PC-9 (cell line): Measurements from ENCODE around the gene ABCF3.

Experiments
- CTCF ChIP-seq: fragments of 200-600 bp; sonication (generic); conservative IDR thresholded peaks from 2 replicates; pipeline ENCODE4 v1.6.1; 2017; ENCODE audit warnings: mixed run types, antibody characterized with exemption, mild to moderate bottlenecking, moderate library complexity
- EZH2 ChIP-seq: fragments of 200-600 bp; sonication (generic); IDR thresholded peaks from 2 replicates; pipeline ENCODE4 v1.8.0; 2017; ENCODE audit warnings: antibody characterized with exemption, low read depth

GRCh38 chr3:184235381-184236032, 49.5 kb downstream of the ABCF3 start:
- TF ChIP-seq CTCF (no peak), EZH2 (no peak)
